IMR-90 (cell line): ENCODE data around the gene DAB1. TPM values are rescaled to one million over a fixed set of nuclear protein-coding genes. Genes with fewer than 3 reads are reported as not detected.

ENCODE experiments used
- ATAC-seq: fragments of 200-7000 bp; cut with Tn5 transposase; 2 replicates; pipeline ENCODE4 v1.9.1; 2020; ENCODE audit warnings: low read depth, mild to moderate bottlenecking, moderate library complexity
- BruUV-seq: library from RNA; stranded (reverse); fragments of 400-500 nt; replicated peaks from 2 replicates; lab custom pipeline; 2021; lab: Mats Ljungman, UMichigan
- CTCF ChIA-PET: fragments of 300-600 bp; formaldehyde crosslinking; extraction: SDS; loops from one replicate; lab custom pipeline; 2021; ENCODE audit warnings: antibody characterized with exemption; lab: Yijun Ruan, JAX
- POLR2A ChIA-PET: fragments of 300-600 bp; sonication (Branson Sonifier 250); formaldehyde crosslinking; loops from one replicate; lab custom pipeline; 2022; ENCODE audit warnings: antibody characterized with exemption; ENCODE audit not compliant: unreplicated experiment; lab: Charles Lee
- DNase-seq: peaks from one replicate; pipeline ENCODE4 v3.0.0; 2013
- H2AFZ ChIP-seq: replicated peaks from 2 replicates; pipeline ENCODE3; 2013; ENCODE audit warnings: low read length, mild to moderate bottlenecking; ENCODE audit not compliant: poor library complexity
- H2AK5ac ChIP-seq: 2 replicates; pipeline ENCODE4 v1.6.1; 2013; ENCODE audit warnings: low read depth, low read length, inconsistent platforms
- H2AK9ac ChIP-seq: replicated peaks from 2 replicates; pipeline ENCODE3; 2013; ENCODE audit warnings: mild to moderate bottlenecking, low read depth, low read length, moderate library complexity; ENCODE audit not compliant: poor library complexity
- H2BK120ac ChIP-seq: 2 replicates; pipeline ENCODE4 v1.6.1; 2013; ENCODE audit warnings: low read depth, low read length, inconsistent platforms
- H2BK15ac ChIP-seq: 3 replicates; pipeline ENCODE4 v1.6.1; 2013; ENCODE audit warnings: low read depth, low read length, inconsistent platforms
- H2BK20ac ChIP-seq: 2 replicates; pipeline ENCODE4 v1.6.1; 2013; ENCODE audit warnings: low read depth, mild to moderate bottlenecking, inconsistent platforms, low read length, moderate library complexity
- H2BK5ac ChIP-seq: 2 replicates; pipeline ENCODE4 v1.6.1; 2013; ENCODE audit warnings: mild to moderate bottlenecking, low read depth, low read length, inconsistent platforms; ENCODE audit not compliant: poor library complexity, severe bottlenecking
- H3K14ac ChIP-seq: replicated peaks from 2 replicates; pipeline ENCODE4 v1.6.1; 2013; ENCODE audit warnings: low read depth, low read length, inconsistent platforms
- H3K18ac ChIP-seq: 2 replicates; pipeline ENCODE4 v1.6.1; 2013; ENCODE audit warnings: low read depth, low read length, control low read depth
- H3K23ac ChIP-seq: 2 replicates; pipeline ENCODE4 v1.6.1; 2013; ENCODE audit warnings: low read depth, low read length, inconsistent platforms
- H3K27ac ChIP-seq: 2 replicates; pipeline ENCODE4 v1.5.1; 2013; ENCODE audit warnings: mild to moderate bottlenecking, control low read depth, low read length; ENCODE audit not compliant: insufficient read depth
- H3K27me3 ChIP-seq: 2 replicates; pipeline ENCODE4 v1.6.1; 2013; ENCODE audit warnings: low read length; ENCODE audit not compliant: control insufficient read depth, insufficient read depth
- H3K36me3 ChIP-seq: 2 replicates; pipeline ENCODE4 v1.6.1; 2013; ENCODE audit warnings: low read length, mixed read lengths; ENCODE audit not compliant: control insufficient read depth, insufficient read depth
- H3K4ac ChIP-seq: 2 replicates; pipeline ENCODE4 v1.6.1; 2013; ENCODE audit warnings: low read depth, low read length, inconsistent platforms
- H3K4me1 ChIP-seq: 2 replicates; pipeline ENCODE4 v1.6.1; 2013; ENCODE audit warnings: low read length, mixed read lengths; ENCODE audit not compliant: control insufficient read depth, insufficient read depth
- H3K4me2 ChIP-seq: 2 replicates; pipeline ENCODE4 v1.6.1; 2013; ENCODE audit warnings: low read depth, mild to moderate bottlenecking, control low read depth, low read length, moderate library complexity
- H3K4me3 ChIP-seq: 2 replicates; pipeline ENCODE4 v1.5.1; 2013; ENCODE audit warnings: low read depth, mild to moderate bottlenecking, control low read depth, low read length, moderate library complexity; ENCODE audit not compliant: insufficient read depth
- H3K56ac ChIP-seq: 2 replicates; pipeline ENCODE4 v1.6.1; 2013; ENCODE audit warnings: low read length, inconsistent platforms; ENCODE audit not compliant: insufficient read depth; ENCODE audit errors: extremely low read depth
- H3K79me1 ChIP-seq, 2 experiments: 2 replicates each; pipeline ENCODE4 v1.6.1; 2013; ENCODE audit warnings: low read length in 2 of 2, inconsistent platforms in 1 of 2, low read depth in 1 of 2
- H3K9ac ChIP-seq: 2 replicates; pipeline ENCODE4 v1.6.1; 2013; ENCODE audit warnings: low read depth, low read length, control low read depth
- H3K9me1 ChIP-seq: 2 replicates; pipeline ENCODE4 v1.6.1; 2013; ENCODE audit warnings: low read length, inconsistent platforms; ENCODE audit not compliant: insufficient read depth
- H3K9me3 ChIP-seq: 2 replicates; pipeline ENCODE4 v1.6.1; 2013; ENCODE audit warnings: low read length; ENCODE audit not compliant: control insufficient read depth, insufficient read depth
- H4K20me1 ChIP-seq: 2 replicates; pipeline ENCODE4 v1.6.1; 2013; ENCODE audit warnings: low read length, inconsistent platforms; ENCODE audit not compliant: insufficient read depth
- H4K5ac ChIP-seq: 2 replicates; pipeline ENCODE4 v1.6.1; 2013; ENCODE audit warnings: mild to moderate bottlenecking, low read depth, low read length, control low read depth
- H4K8ac ChIP-seq, 2 experiments: 2 replicates each; pipeline ENCODE4 v1.6.1; 2013; ENCODE audit warnings: low read depth in 2 of 2, low read length in 2 of 2, control low read depth in 1 of 2, inconsistent platforms in 1 of 2
- H4K91ac ChIP-seq: 2 replicates; pipeline ENCODE4 v1.6.1; 2013; ENCODE audit warnings: low read depth, low read length, inconsistent platforms; ENCODE audit not compliant: insufficient read depth
- CEBPB ChIP-seq: IDR thresholded peaks from 2 replicates; pipeline ENCODE4 v1.6.1; 2012; ENCODE audit warnings: low read depth, low read length, improper control_type of control experiment
- CHD1 ChIP-seq: IDR thresholded peaks from 2 replicates; pipeline ENCODE4 v1.6.1; 2012; ENCODE audit warnings: low read depth, low read length, improper control_type of control experiment
- FOS ChIP-seq: fragments of 150-350 bp; IDR thresholded peaks from 2 replicates; pipeline ENCODE4 v1.6.1; 2016; ENCODE audit warnings: low read depth, low read length
- MAFK ChIP-seq: IDR thresholded peaks from 2 replicates; pipeline ENCODE4 v1.6.1; 2012; ENCODE audit warnings: low read depth, low read length, improper control_type of control experiment
- MXI1 ChIP-seq: IDR thresholded peaks from 2 replicates; pipeline ENCODE4 v1.6.1; 2012; ENCODE audit warnings: low read depth, mild to moderate bottlenecking, low read length, moderate library complexity, borderline replicate concordance
- NFE2L2 ChIP-seq: fragments of 150-350 bp; IDR thresholded peaks from 2 replicates; pipeline ENCODE4 v1.6.1; 2016; ENCODE audit warnings: low read depth, mild to moderate bottlenecking, low read length
- RAD21 ChIP-seq: IDR thresholded peaks from 2 replicates; pipeline ENCODE4 v1.6.1; 2012; ENCODE audit warnings: low read length, improper control_type of control experiment
- SMC3 ChIP-seq: fragments of 150-350 bp; IDR thresholded peaks from 2 replicates; pipeline ENCODE4 v1.6.1; 2016; ENCODE audit warnings: low read depth, mild to moderate bottlenecking, antibody characterized with exemption, low read length, moderate library complexity
- WGBS, 2 experiments: methylation state at CpG; one replicate each; pipeline versions ENCODE4 v1.1.5 to v1.1.7; 2013; ENCODE audit warnings: missing lambda C conversion rate in 2 of 2; ENCODE audit not compliant: insufficient read length in 1 of 2; ENCODE audit errors: extremely low coverage in 2 of 2; 5-methylcytosine and 5-hydroxymethylcytosine counted together
- dilution Hi-C: fragments of 300-500 bp; cut with HindIII; formaldehyde crosslinking; loops from one replicate; pipeline ENCODE4 v1.14.3; 2018; ENCODE audit warnings: low sequenced_read_pairs; ENCODE audit not compliant: unreplicated experiment
- in situ Hi-C: fragments of 300-500 bp; cut with MboI; formaldehyde crosslinking; loops from 3 replicates; pipeline ENCODE4 v1.14.3; 2019; ENCODE audit warnings: low sequenced_read_pairs, inconsistent platforms, mixed read lengths
- intact Hi-C: fragments of 100-400 bp; cut with micrococcal nuclease; formaldehyde crosslinking; loops from 2 replicates; pipeline ENCODE4 v1.10.0; 2022
- polyA plus RNA-seq, 3 experiments: library from polyadenylated mRNA; depleted of rRNA; stranded (reverse); fragments of >200 nt; gene quantifications; 2 replicates each; pipeline ENCODE4 v1.2.3, GENCODE V29; 2012; ENCODE audit warnings: low replicate concordance in 1 of 3
- total RNA-seq: library from RNA; depleted of rRNA; stranded (reverse); fragments of >200 nt; gene quantifications from 2 replicates; pipeline ENCODE4 v1.2.3, GENCODE V29; 2012
- TF ChIP-seq, protein P1 (sequence below): fragments of 150-350 bp; IDR thresholded peaks from 2 replicates; pipeline ENCODE4 v1.6.1; 2016; ENCODE audit warnings: low read depth, mild to moderate bottlenecking, low read length, moderate library complexity, borderline replicate concordance
- TF ChIP-seq, protein P2 (sequence below): conservative IDR thresholded peaks from 2 replicates; pipeline ENCODE4 v1.5.1; 2012; ENCODE audit warnings: mild to moderate bottlenecking, low read depth, low read length, improper control_type of control experiment

Gene DAB1
- total and polyA plus RNA-seq, 2 of the 4 experiments (the other 2 are of a cell fraction), result 0.18 to 0.41 TPM

DNA sequence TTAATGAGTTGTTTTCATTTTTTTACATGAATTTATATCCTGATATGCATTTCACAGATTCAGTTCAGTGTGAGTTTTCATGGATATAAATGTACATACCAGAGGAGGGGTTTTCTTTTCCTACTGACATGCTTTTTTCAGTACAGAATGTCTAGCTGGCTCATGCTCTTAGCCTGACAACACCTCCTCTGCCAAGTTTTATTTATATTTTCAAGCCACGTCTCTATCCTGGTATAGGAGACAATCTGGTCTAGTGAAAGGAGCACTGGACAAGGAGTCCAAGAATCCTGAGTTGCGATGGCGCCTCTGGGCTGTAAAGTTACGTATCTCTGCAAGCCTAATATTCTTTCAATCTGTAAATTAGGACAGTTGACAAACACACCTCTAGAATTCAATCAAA is 4.9 kb downstream of the DAB1 start:
- whole genome bisulfite sequencing, 2 experiments, result no CpG with 5 or more reads among the region's 4 CpGs
- dilution Hi-C loops, result no loop called here
- H2BK15ac ChIP-seq, result no peak overlapping the region
- TF ChIP-seq, protein P1, sequence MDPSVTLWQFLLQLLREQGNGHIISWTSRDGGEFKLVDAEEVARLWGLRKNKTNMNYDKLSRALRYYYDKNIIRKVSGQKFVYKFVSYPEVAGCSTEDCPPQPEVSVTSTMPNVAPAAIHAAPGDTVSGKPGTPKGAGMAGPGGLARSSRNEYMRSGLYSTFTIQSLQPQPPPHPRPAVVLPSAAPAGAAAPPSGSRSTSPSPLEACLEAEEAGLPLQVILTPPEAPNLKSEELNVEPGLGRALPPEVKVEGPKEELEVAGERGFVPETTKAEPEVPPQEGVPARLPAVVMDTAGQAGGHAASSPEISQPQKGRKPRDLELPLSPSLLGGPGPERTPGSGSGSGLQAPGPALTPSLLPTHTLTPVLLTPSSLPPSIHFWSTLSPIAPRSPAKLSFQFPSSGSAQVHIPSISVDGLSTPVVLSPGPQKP, result no peak
- TF ChIP-seq MAFK (no peak), FOS (no peak), CEBPB (no peak), RAD21 (no peak), SMC3 (no peak), CHD1 (no peak), MXI1 (no peak), NFE2L2 (no peak)
- TF ChIP-seq, protein P2, sequence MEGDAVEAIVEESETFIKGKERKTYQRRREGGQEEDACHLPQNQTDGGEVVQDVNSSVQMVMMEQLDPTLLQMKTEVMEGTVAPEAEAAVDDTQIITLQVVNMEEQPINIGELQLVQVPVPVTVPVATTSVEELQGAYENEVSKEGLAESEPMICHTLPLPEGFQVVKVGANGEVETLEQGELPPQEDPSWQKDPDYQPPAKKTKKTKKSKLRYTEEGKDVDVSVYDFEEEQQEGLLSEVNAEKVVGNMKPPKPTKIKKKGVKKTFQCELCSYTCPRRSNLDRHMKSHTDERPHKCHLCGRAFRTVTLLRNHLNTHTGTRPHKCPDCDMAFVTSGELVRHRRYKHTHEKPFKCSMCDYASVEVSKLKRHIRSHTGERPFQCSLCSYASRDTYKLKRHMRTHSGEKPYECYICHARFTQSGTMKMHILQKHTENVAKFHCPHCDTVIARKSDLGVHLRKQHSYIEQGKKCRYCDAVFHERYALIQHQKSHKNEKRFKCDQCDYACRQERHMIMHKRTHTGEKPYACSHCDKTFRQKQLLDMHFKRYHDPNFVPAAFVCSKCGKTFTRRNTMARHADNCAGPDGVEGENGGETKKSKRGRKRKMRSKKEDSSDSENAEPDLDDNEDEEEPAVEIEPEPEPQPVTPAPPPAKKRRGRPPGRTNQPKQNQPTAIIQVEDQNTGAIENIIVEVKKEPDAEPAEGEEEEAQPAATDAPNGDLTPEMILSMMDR, result no peak
- no peak overlapping the region for H3K27ac ChIP-seq
- no peak overlapping the region for H4K91ac ChIP-seq
- no peak overlapping the region for H2BK5ac ChIP-seq
- H3K9ac ChIP-seq, result no peak overlapping the region
- H2AK9ac ChIP-seq, result no peak overlapping the region
- H3K4me1 ChIP-seq, result no peaks in the 10 kb centered on the region
- H3K18ac ChIP-seq, result no peak overlapping the region
- H3K23ac ChIP-seq, result no peak overlapping the region
- H3K4me3 ChIP-seq, result no peak overlapping the region
- H4K8ac ChIP-seq, result no peak overlapping the region
- ATAC-seq, result no peak
- H3K27me3 ChIP-seq, result peaks cover 2% of the 10 kb centered on the region; the same call in 1 of the 2 replicates
- no TSS peak for BruUV-seq
- POLR2A ChIA-PET, result no interaction called here
- in situ Hi-C loops, result no loop called here
- no peak overlapping the region for H2BK20ac ChIP-seq
- no peak overlapping the region for H3K4me2 ChIP-seq
- H3K4ac ChIP-seq, result no peak overlapping the region
- no peaks in the 10 kb centered on the region for H3K9me1 ChIP-seq
- no peak overlapping the region for H2AK5ac ChIP-seq
- H4K5ac ChIP-seq, result no peak overlapping the region
- H4K20me1 ChIP-seq, result no peaks in the 10 kb centered on the region
- no peak overlapping the region for H2BK120ac ChIP-seq
- no peak for DNase-seq
- CTCF ChIA-PET, result no interaction called here
- no peaks in the 10 kb centered on the region for H3K9me3 ChIP-seq
- no peak overlapping the region for H2AFZ ChIP-seq
- intact Hi-C loops, result no loop called here
- no peak overlapping the region for H3K56ac ChIP-seq
- H3K36me3 ChIP-seq, result no peaks in the 10 kb centered on the region
- H3K79me1 ChIP-seq, result no peaks in the 10 kb centered on the region
- no peak overlapping the region for H3K14ac ChIP-seq
